Activated naive CD8-positive, alpha-beta T cell (primary cell): ENCODE results near the gene HP.

Source experiments
- H3K27ac Mint-ChIP-seq: one replicate; pipeline ENCODE4 v1.8.0; 2021; ENCODE audit warnings: mixed read lengths
- H3K27me3 Mint-ChIP-seq: one replicate; pipeline ENCODE4 v1.8.0; 2021; ENCODE audit warnings: mixed read lengths
- H3K36me3 Mint-ChIP-seq: one replicate; pipeline ENCODE4 v1.8.0; 2021; ENCODE audit warnings: mixed read lengths
- H3K4me1 Mint-ChIP-seq: one replicate; pipeline ENCODE4 v1.8.0; 2021; ENCODE audit warnings: low read depth, mixed read lengths
- H3K4me3 Mint-ChIP-seq: one replicate; pipeline ENCODE4 v1.8.0; 2021; ENCODE audit warnings: mild to moderate bottlenecking, mixed read lengths
- H3K9me3 Mint-ChIP-seq: one replicate; pipeline ENCODE4 v1.8.0; 2021; ENCODE audit warnings: low read depth, mixed read lengths

HP gene

DNA sequence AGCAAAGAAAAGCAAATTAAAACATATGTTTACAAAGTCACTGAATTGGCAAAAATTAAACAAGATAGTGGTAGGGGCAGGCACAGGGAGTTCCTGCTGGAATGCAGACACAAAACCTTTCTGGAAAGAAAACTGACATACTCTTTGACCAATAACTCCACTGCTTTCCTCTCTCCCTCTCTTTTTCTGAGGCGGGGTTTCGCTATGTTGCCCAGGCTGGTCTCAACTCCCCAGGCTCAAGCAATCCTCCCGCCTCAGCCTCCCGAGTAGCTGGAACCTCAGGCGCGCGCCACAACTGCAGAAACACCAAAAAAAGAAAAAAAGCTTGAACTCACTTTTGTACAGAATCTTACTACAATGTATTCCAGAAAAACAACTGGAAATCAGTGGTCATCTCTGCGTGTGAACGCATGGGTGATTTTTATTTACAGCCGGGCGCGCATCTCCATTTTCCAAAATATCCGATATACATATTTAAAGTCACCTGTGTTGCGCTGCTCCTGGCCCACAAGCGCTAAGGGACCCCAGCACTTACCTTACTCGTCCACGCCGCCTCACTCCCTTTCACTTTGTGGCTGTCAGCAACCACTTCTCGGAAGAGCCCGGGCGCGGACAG, 38.6 kb downstream of the HP start:
- peaks cover 10% of the 10 kb centered on the region for H3K36me3 Mint-ChIP-seq
- no peaks in the 10 kb centered on the region for H3K27me3 Mint-ChIP-seq
- H3K4me3 Mint-ChIP-seq, result peak overlapping the region; percentile 97
- H3K27ac Mint-ChIP-seq, result peak overlapping the region; percentile 98
- H3K4me1 Mint-ChIP-seq, result peaks cover 41% of the 10 kb centered on the region
- no peaks in the 10 kb centered on the region for H3K9me3 Mint-ChIP-seq

GRCh38 chr16:72093448-72094265, 39.4 kb downstream of the HP start, which contains the start of the genes DHX38 and TXNL4B:
TSS of gene DHX38 (plus strand) at chr16:72093847. CDS start at chr16:72096158, 2,311 bp downstream.
TSS of gene TXNL4B (minus strand) at chr16:72093620. CDS start at chr16:72090749, 2,871 bp downstream.
- peak within 1 kb of the TSS; percentile 98 for H3K27ac Mint-ChIP-seq
- peaks cover 12% of the 10 kb centered on the region for H3K36me3 Mint-ChIP-seq
- no peaks in the 10 kb centered on the region for H3K9me3 Mint-ChIP-seq
- no peaks in the 10 kb centered on the region for H3K27me3 Mint-ChIP-seq
- H3K4me3 Mint-ChIP-seq, result peak within 1 kb of the TSS; percentile 97
- peaks cover 41% of the 10 kb centered on the region for H3K4me1 Mint-ChIP-seq

- peaks cover 41% of the 10 kb centered on the region for H3K4me1 Mint-ChIP-seq
Observed at GRCh38 chr16:72094266-72094610, 39.9 kb downstream of the HP start.

DNA sequence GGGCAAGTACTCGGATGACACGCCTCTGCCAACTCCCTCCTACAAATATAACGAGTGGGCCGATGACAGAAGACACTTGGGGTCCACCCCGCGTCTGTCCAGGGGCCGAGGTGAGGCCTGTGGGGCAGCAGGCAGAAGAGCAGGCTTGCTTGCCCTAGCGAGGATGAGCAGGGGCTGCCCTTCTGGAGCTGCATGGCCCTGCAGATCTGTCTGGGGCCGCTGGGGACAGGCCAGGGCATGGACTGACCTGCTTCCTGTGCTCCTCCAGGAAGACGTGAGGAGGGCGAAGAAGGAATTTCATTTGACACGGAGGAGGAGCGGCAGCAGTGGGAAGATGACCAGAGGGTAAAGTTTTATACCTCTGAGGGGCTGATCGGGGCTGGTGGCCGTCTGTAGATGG, 44.6 kb downstream of the HP start:
- Mint-ChIP-seq H3K4me1 (peaks cover 19% of the 10 kb centered on the region), H3K36me3 (peaks cover 17% of the 10 kb centered on the region), H3K4me3 (no peak overlapping the region)

More at GRCh38 chr16:72094266-72094610, 39.9 kb downstream of the HP start:
- Mint-ChIP-seq H3K9me3 (no peaks in the 10 kb centered on the region), H3K4me3 (peak overlapping the region; percentile 97), H3K36me3 (peaks cover 12% of the 10 kb centered on the region), H3K27ac (peak overlapping the region; percentile 98), H3K27me3 (no peaks in the 10 kb centered on the region)

DNA sequence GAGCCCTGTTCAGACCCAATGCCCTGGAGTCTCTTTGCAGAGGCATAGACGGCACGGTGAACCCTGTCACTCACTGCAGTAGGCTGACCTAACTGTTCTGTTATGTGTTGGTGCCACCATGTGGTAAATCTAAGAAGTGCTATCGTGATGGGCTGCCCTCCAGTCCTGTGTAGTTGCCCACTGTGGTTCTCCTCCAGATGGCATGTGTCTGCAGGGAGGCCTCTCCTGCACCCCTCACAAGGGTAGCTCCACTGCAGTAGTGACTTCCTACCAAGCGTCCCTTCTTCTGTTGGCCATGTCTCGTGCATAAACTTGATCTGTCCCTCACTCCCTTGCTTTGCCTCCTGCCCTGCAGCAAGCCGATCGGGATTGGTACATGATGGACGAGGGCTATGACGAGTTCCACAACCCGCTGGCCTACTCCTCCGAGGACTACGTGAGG, 45.1 kb downstream of the HP start:
- Mint-ChIP-seq H3K36me3 (peaks cover 17% of the 10 kb centered on the region), H3K27me3 (no peaks in the 10 kb centered on the region), H3K4me3 (no peak overlapping the region), H3K9me3 (no peaks in the 10 kb centered on the region), H3K4me1 (peaks cover 18% of the 10 kb centered on the region), H3K27ac (no peak overlapping the region)

More for the DNA sequence above, 44.6 kb downstream of the HP start:
- Mint-ChIP-seq H3K9me3 (no peaks in the 10 kb centered on the region), H3K27me3 (no peaks in the 10 kb centered on the region), H3K27ac (no peak overlapping the region)

DNA sequence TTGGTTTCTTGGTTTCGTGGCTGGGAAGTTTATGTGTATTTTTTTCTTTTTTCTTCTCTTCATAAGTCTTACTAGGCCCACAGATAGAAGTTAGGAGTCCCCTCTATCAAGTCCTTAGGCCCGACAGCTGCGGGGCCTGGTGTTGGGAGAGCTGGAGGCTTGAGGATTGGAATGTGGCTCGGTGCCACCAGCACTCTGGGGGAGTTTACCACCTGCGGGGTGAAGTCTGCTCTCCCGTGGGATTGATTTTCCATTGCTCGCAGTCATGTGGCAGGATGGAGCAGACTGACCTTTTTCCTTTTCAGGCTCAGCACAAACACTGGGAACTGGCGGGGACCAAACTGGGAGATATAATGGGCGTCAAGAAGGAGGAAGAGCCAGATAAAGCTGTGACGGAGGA, 46.9 kb downstream of the HP start:
- Mint-ChIP-seq H3K27ac (no peak overlapping the region), H3K4me3 (no peak overlapping the region), H3K9me3 (no peaks in the 10 kb centered on the region), H3K36me3 (peaks cover 20% of the 10 kb centered on the region), H3K27me3 (no peaks in the 10 kb centered on the region), H3K4me1 (peaks cover 2% of the 10 kb centered on the region)

GRCh38 chr16:72104905-72105304, 50.6 kb downstream of the HP start:
- H3K36me3 Mint-ChIP-seq, result peaks cover 9% of the 10 kb centered on the region
- no peaks in the 10 kb centered on the region for H3K4me1 Mint-ChIP-seq
- H3K27ac Mint-ChIP-seq, result no peak overlapping the region
- no peak overlapping the region for H3K4me3 Mint-ChIP-seq
- no peaks in the 10 kb centered on the region for H3K27me3 Mint-ChIP-seq
- no peaks in the 10 kb centered on the region for H3K9me3 Mint-ChIP-seq

DNA sequence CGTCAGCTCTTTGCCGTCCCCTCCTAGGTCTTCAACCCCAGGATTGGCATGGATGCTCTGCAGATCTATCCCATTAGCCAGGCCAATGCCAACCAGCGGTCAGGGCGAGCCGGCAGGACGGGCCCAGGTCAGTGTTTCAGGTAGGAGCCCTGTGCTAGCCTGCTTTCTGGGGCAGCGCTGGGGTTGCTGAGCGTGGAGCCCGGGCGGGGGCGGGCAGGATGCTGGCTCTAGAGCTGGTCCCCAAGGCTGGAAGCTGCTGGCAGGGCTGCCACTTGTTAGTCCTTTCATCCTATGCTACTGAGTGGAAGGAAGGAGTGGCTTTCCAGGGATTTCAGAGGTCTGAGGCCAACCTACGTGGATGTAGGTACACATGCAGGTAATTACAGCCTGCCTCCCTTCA, 51.7 kb downstream of the HP start:
- no peaks in the 10 kb centered on the region for H3K9me3 Mint-ChIP-seq
- no peaks in the 10 kb centered on the region for H3K27me3 Mint-ChIP-seq
- peaks cover 11% of the 10 kb centered on the region for H3K36me3 Mint-ChIP-seq
- H3K4me1 Mint-ChIP-seq, result no peaks in the 10 kb centered on the region
- no peak overlapping the region for H3K4me3 Mint-ChIP-seq
- no peak overlapping the region for H3K27ac Mint-ChIP-seq

- no peaks in the 10 kb centered on the region for H3K9me3 Mint-ChIP-seq
- H3K36me3 Mint-ChIP-seq, result peaks cover 9% of the 10 kb centered on the region
- H3K27me3 Mint-ChIP-seq, result no peaks in the 10 kb centered on the region
- H3K4me1 Mint-ChIP-seq, result no peaks in the 10 kb centered on the region
- no peak overlapping the region for H3K27ac Mint-ChIP-seq
- H3K4me3 Mint-ChIP-seq, result no peak overlapping the region
Observed at GRCh38 chr16:72107371-72107770, 53.1 kb downstream of the HP start.

DNA sequence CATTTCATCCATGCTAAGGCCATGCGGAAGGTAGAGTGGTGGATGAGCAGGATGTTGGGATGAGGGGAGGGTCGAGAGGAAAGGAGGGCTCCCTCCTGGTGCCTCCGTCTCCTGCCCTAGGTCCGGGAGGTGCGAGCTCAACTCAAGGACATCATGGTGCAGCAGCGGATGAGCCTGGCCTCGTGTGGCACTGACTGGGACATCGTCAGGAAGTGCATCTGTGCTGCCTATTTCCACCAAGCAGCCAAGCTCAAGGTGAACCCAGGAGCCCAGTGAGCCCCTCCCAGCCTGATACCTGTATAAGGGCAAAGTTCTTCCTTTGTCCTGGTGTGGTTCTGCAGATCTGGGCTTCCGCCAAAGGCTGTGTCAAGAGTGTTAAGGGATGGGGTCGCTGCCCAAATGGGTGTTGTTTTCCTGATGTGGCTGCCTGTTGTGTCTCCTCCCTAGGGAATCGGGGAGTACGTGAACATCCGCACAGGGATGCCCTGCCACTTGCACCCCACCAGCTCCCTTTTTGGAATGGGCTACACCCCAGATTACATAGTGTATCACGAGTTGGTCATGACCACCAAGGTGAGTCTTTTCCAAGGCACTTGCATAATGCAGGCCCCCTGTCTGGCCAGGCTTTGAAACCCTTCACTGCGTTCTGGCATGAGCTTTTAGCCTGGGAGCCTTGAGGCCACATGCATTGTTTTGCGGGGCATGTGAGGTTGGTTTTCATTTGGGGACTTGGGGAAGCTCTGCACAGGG, 54.2 kb downstream of the HP start:
- Mint-ChIP-seq H3K9me3 (no peaks in the 10 kb centered on the region), H3K4me1 (no peaks in the 10 kb centered on the region), H3K27me3 (no peaks in the 10 kb centered on the region), H3K27ac (no peak overlapping the region), H3K36me3 (peaks cover 5% of the 10 kb centered on the region), H3K4me3 (no peak overlapping the region)

DNA sequence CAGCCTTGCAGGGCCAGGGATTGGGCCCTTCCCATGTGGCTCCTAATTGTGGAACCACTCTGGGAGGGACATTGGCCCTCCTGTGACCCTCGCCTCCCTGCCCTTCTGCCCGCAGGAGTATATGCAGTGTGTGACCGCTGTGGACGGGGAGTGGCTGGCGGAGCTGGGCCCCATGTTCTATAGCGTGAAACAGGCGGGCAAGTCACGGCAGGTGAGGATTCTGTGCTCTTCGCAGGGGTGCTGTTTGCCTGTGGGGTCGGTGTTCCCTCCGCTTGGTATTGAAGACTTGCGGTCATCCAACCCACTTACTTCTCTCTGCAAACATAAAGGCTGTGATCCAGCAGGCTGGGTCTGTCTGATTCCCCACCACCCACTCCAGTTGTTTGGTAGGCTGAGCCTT, 55.0 kb downstream of the HP start:
- H3K27ac Mint-ChIP-seq, result no peak overlapping the region
- no peak overlapping the region for H3K4me3 Mint-ChIP-seq
- H3K9me3 Mint-ChIP-seq, result no peaks in the 10 kb centered on the region
- H3K4me1 Mint-ChIP-seq, result no peaks in the 10 kb centered on the region
- no peaks in the 10 kb centered on the region for H3K27me3 Mint-ChIP-seq
- H3K36me3 Mint-ChIP-seq, result peaks cover 7% of the 10 kb centered on the region

DNA sequence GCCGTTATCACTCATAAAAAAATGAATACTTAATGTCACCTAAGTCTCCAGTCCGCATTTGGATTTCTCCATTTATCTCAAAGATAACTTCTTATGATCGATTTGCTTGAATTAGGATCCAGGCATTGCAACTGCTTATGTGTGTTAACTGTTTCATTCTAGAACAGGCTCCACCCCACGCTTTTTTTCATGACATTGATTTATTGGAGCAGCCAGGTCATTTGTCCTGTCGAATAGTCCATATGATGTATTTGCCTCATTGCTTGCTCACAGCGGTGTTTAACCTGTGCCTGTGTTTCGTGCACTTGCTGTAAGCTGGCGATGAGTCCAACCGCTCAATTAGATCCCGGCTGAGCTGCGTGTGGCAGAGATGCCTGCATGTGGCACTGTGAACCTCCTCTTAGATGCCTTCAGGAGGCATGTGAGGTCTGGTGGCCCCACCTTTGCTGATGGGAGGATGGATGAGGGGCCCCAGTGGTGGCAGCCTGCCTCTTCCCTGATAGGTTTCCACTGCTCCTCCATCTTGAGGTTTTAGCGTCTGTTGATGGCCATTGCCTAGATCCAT, 55.7 kb downstream of the HP start:
- Mint-ChIP-seq H3K36me3 (peaks cover 7% of the 10 kb centered on the region), H3K4me1 (no peaks in the 10 kb centered on the region), H3K27ac (no peak overlapping the region), H3K27me3 (no peaks in the 10 kb centered on the region), H3K9me3 (no peaks in the 10 kb centered on the region), H3K4me3 (no peak overlapping the region)
